ENCODE results near the gene TPGS2.

- TF ChIP-seq REXO4 (CRISPR knock-in tag; IDR thresholded peaks at IDR 0.05; ENCODE audit: borderline replicate concordance): no peak
- no peak for TF ChIP-seq IKZF4 (CRISPR knock-in tag; IDR thresholded peaks at IDR 0.05; ENCODE audit: borderline replicate concordance, low read depth, not compliant biosample characterization)
- no peak for TF ChIP-seq SKIL (CRISPR knock-in tag; IDR thresholded peaks at IDR 0.05; ENCODE audit: borderline replicate concordance)
- no peak for TF ChIP-seq MZF1 (CRISPR knock-in tag; IDR thresholded peaks at IDR 0.05; ENCODE audit: borderline replicate concordance)
- TF ChIP-seq AFF4 (CRISPR knock-in tag; IDR thresholded peaks at IDR 0.05): no peak
- TF ChIP-seq HNF4A (CRISPR knock-in tag; IDR thresholded peaks at IDR 0.05): no peak
- TF ChIP-seq MAFK (conservative IDR thresholded peaks at IDR 0.05 in 1 of 2, IDR thresholded peaks at IDR 0.05 in 1 of 2; ENCODE audit: low read length in 2 of 2): no peak
- no peak for TF ChIP-seq JARID2 (CRISPR knock-in tag; IDR thresholded peaks at IDR 0.05; ENCODE audit: insufficient replicate concordance)
These were observed 21.9 kb upstream of the TPGS2 start for GRCh38 chr18:36850527-36851201.
